Upper lobe of right lung (tissue), 1 donor: ENCODE results near the gene PPP2R5B. TPM values are rescaled to one million over a fixed set of nuclear protein-coding genes. Genes with fewer than 3 reads are reported as not detected.

Source experiments
- ATAC-seq: fragments of 200-7000 bp; cut with Tn5 transposase; one replicate; pipeline ENCODE4 v1.9.1; 2020; ENCODE audit warnings: mild to moderate bottlenecking, moderate library complexity
- DNase-seq: peaks from one replicate; pipeline ENCODE4 v3.0.0-alpha.2; 2020
- H3K27ac ChIP-seq: fragments of 200-600 bp; one replicate; pipeline ENCODE4 v1.8.0; 2022
- H3K27me3 ChIP-seq: fragments of 200-600 bp; one replicate; pipeline ENCODE4 v1.8.0; 2022; ENCODE audit warnings: mild to moderate bottlenecking
- H3K36me3 ChIP-seq: fragments of 200-600 bp; one replicate; pipeline ENCODE4 v1.8.0; 2022
- H3K4me1 ChIP-seq: fragments of 200-600 bp; one replicate; pipeline ENCODE4 v1.8.0; 2022
- H3K4me3 ChIP-seq: fragments of 200-600 bp; one replicate; pipeline ENCODE4 v1.8.0; 2022; ENCODE audit warnings: mild to moderate bottlenecking
- H3K9me3 ChIP-seq: fragments of 200-600 bp; one replicate; pipeline ENCODE4 v1.8.0; 2022
- CTCF ChIP-seq: fragments of 200-600 bp; IDR thresholded peaks from one replicate; pipeline ENCODE4 v1.8.0; 2022; ENCODE audit warnings: antibody characterized with exemption
- intact Hi-C: fragments of 100-400 bp; cut with DNase I; formaldehyde crosslinking; loops from one replicate; pipeline ENCODE4 v1.11.0; 2022
- total RNA-seq: library from RNA; stranded (reverse); fragmentation: NEBNext Ultra II Directional; extraction: Animal tissue kit (Norgen Biotek cat#: 25700); gene quantifications from one replicate; pipeline ENCODE4 v1.2.1, GENCODE V29; 2021
- donor health status: DM: no; HTN: yes; CAD: no; lungs with severe emphysema.

The PPP2R5B gene
- total RNA-seq, 1 donor from 2014 or later: 29.4 TPM

GRCh38 chr11:64877390-64878222 lies 46.9 kb upstream of the PPP2R5B start:
- H3K4me1 ChIP-seq: peaks cover 57% of the 10 kb centered on the region
- no peak for TF ChIP-seq CTCF
- ATAC-seq: no peak
- DNase-seq: no peak
- H3K36me3 ChIP-seq: peaks cover 23% of the 10 kb centered on the region
- no peaks in the 10 kb centered on the region for H3K9me3 ChIP-seq
- no peaks in the 10 kb centered on the region for H3K27me3 ChIP-seq
- peak overlapping the region; percentile 99 for H3K4me3 ChIP-seq
- H3K27ac ChIP-seq: peak overlapping the region; percentile 88
- intact Hi-C loops: no loop called here

- intact Hi-C loops: no loop called here
- Histone ChIP-seq H3K27ac (peak overlapping the region; percentile 88), H3K27me3 (no peaks in the 10 kb centered on the region), H3K4me1 (peaks cover 52% of the 10 kb centered on the region), H3K4me3 (peak overlapping the region; percentile 99), H3K36me3 (peaks cover 17% of the 10 kb centered on the region), H3K9me3 (no peaks in the 10 kb centered on the region)
- TF ChIP-seq CTCF: no peak
- DNase-seq (no peak), ATAC-seq (peak; percentile 25)
Observed at GRCh38 chr11:64878223-64878493, 46.3 kb upstream of the PPP2R5B start.

- Histone ChIP-seq H3K4me3 (peak within 1 kb of the TSS; percentile 99), H3K9me3 (no peaks in the 10 kb centered on the region), H3K27ac (peak within 1 kb of the TSS; percentile 90), H3K36me3 (peaks cover 12% of the 10 kb centered on the region), H3K27me3 (no peaks in the 10 kb centered on the region), H3K4me1 (peaks cover 48% of the 10 kb centered on the region)
- DNase-seq: peak; percentile 99
- intact Hi-C loops: no loop called here
- TF ChIP-seq CTCF: peak; percentile 62
- ATAC-seq: peak; percentile 93
Observed at GRCh38 chr11:64878494-64879243, 45.8 kb upstream of the PPP2R5B start, which contains the start of gene EHD1. Gene EHD1, minus strand, starts transcription at chr11:64878621. Its CDS starts 157 bp downstream, at chr11:64878464.

GRCh38 chr11:64879244-64879900 lies 45.1 kb upstream of the PPP2R5B start:
- peak; percentile 79 for DNase-seq
- Histone ChIP-seq H3K27ac (peak overlapping the region; percentile 90), H3K9me3 (no peaks in the 10 kb centered on the region), H3K4me1 (peaks cover 48% of the 10 kb centered on the region), H3K4me3 (peak overlapping the region; percentile 99), H3K36me3 (peaks cover 7% of the 10 kb centered on the region), H3K27me3 (no peaks in the 10 kb centered on the region)
- ATAC-seq: peak; percentile 6
- no peak for TF ChIP-seq CTCF
- intact Hi-C loops: no loop called here

- ATAC-seq (no peak), DNase-seq (no peak)
- Histone ChIP-seq H3K27me3 (no peaks in the 10 kb centered on the region), H3K36me3 (no peaks in the 10 kb centered on the region), H3K9me3 (no peaks in the 10 kb centered on the region), H3K4me3 (no peak overlapping the region), H3K4me1 (peaks cover 41% of the 10 kb centered on the region), H3K27ac (peak overlapping the region; percentile 90)
- intact Hi-C loops: no loop called here
- no peak for TF ChIP-seq CTCF
Observed at GRCh38 chr11:64880240-64881001, 44.1 kb upstream of the PPP2R5B start.
